Jurkat, Clone E6-1 (cell line): ENCODE results near the gene PMEPA1.
A peak's percentile ranks its signal among the peaks of the same experiment; 100 is the strongest.

Source experiments
- DNase-seq: peaks from one replicate; pipeline ENCODE4 v3.0.0-alpha.2; 2011; ENCODE audit warnings: low read depth, low spot score
- H3K4me3 ChIP-seq: 2 replicates; pipeline ENCODE4 v1.5.1; 2011; ENCODE audit warnings: mild to moderate bottlenecking, low read length, control low read depth, moderate library complexity

Gene PMEPA1

DNA sequence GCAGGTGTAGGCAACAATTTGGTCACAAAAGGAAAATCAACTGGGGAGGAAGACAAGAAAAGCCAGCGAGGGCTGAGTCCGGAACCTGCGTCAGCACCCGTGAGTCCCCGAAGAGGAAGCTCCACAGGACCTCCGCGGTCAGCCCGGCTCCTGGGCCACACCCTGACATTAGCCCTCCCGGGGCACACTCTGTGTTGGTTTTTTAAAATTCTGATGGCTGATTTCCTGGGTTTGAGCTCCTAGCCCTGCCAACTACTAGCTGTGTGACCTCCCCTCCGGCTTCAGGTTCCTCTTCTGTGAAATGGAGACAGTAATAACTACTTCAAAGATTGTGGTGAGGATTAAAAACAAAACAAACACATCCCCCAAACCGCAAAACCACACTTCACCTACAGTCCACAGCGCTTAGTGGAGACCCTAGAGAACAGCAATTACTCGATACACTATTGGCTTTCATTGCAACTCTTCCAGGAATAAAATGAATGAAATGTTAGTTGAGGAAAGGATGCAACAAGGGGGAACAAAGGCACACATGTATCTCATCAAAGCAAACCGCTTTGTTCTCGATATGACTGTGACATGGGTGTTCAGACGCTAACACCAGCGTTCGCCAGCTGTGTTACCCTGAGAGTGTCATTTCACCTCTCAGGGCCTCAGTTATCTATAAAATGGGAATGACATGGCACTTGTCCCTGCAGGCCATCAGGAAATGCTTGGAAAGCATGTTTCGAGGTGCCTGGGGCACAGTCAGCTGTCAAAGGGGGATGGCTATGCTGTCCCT lies 90.6 kb downstream of the PMEPA1 start:
- peak; percentile 89 for DNase-seq
- H3K4me3 ChIP-seq: peak overlapping the region; percentile 1; the same call in 1 of the 2 replicates

DNA sequence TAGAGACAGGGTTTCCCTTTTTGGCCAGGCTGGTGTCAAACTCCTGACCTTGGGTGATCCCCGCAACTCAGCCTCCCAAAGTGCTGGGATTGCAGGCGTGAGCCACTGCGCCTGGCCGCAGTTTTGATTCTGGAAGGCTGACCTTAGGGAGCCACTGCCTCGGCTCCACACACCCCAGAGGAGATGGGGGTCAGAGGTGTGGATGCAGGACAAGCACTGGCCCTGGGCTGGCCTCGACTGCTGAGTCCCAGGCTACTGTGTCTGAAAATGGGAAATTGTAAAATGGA lies 91.1 kb downstream of the PMEPA1 start:
- 0 out of 2 replicates have a peak overlapping the region, but pooled peaks have one; percentile 1 for H3K4me3 ChIP-seq
- DNase-seq: no peak

DNA sequence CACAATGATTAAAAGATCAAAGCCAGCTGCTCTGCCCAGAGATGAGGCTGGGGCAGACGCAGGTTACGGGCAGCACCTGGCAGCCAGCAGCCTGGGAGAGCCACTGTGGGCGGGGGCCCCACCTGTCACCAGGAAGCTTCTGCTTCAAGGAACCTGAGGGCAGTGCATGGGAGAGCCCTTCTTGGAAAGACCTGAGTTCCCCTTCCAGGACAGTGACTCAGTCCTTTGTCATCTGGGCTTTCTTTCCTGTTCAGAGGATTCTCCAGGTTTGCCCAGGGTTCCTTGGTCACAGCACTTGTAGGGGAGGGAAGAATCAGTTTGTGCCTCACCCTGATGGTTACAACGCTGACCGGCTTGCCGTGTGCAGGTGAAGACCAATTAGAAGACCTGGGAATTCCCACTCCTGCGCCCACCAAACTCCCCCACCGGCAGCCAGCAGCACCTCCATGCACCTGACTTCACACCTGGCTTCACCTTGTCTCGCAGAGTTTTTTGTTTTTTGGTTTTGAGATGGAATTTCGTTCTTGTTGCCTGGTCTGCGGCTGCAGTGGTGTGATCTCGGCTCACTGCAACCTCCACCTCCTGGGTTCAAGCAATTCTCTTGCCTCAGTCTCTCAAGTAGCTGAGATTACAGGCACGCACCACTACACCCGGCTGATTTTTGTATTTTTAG lies 91.6 kb downstream of the PMEPA1 start:
- H3K4me3 ChIP-seq: no peak overlapping the region
- DNase-seq: no peak

DNA sequence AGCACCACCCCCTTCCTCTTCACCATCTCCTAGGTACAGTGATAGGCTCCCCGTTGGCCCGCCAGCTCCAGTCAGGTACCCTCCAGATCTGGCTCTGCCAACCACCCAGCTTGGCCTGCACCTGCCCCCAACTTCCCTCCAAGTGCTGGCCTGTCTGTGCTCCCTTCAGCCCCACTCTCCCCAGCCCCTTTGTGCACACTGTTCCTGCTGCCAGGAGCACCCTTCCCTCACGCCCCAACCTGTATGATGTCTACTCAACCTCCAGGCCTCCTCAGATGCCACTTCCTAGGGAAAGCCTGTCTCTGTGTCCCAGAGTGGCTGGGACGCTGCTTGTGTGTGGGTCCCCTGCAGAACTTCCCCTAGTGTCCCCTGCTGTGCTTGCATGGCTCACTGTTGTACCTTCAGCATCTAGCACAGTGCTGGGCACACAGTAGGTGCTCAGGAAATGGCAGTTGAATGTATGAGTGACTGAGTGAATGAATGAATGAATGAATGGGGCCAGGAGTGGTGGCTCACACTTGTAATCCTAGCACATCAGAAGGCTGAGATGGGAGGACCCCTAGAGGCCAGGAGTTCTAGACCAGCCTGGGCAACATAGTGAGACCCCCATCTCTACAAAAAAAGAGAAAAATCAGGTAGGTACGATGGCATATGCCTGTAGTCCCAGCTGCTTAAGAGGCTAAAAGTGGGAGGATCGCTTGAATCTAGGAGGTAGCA lies 92.6 kb downstream of the PMEPA1 start:
- no peak overlapping the region for H3K4me3 ChIP-seq

DNA sequence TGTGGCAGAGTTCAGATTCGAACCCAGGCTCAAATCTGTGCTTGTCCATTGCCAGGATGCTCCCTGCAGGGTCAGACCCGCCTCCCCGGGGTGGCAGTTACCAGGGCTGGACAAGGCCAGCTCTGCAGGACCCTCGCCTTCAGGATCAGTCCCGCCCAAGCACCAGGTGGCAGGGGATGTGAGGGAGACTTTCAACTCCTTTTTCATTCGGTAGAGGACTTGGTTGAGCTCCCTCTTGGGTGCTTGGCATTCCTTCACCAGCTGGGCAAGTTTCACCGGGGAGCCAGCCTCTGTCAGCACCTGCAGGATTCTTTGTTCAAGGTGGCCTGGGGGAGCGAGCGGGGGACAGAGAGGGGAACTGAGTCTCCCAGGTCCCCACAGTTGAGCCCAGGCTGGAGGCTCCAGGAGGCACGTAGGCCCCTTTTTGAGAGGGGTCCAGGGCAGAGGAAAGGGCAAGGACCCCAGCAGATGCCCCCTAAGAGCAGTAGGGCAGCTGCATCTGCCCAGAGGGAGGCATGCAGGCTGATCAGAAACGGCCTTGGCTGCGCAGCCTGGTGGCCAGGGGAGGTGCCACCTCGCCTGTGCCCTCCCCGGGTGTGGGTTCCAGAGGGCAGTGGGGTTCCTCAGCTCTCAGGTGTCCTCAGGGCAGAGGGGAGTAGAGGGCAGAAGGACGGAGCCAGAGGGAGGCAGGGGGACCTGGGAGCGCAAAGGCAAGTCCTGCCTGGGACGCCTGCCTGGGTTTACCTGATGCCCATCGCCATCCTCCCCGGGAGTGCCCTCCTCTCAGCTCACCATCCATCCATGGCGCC lies 93.5 kb downstream of the PMEPA1 start:
- no peak overlapping the region for H3K4me3 ChIP-seq
- DNase-seq: no peak

More for the DNA sequence above, 92.6 kb downstream of the PMEPA1 start:
- DNase-seq: no peak

DNA sequence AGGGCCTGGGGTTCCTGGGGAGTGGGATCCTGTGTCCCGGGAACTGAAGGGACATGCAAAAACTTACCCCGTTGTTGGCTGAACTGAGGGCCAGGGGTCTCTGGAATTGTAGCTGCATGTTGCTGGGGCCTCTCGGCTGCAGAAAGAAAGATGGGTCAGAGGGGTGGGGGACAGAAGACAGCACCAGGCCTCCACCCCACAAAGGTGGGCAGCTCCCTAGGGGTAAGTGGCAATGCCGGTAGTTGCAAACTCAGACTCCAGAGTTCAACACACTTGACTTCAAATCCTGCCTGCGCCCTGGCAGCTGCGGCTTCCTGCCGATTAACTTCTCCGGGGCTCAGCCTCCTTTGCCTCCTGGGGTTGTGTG lies 94.4 kb downstream of the PMEPA1 start:
- DNase-seq: no peak

DNA sequence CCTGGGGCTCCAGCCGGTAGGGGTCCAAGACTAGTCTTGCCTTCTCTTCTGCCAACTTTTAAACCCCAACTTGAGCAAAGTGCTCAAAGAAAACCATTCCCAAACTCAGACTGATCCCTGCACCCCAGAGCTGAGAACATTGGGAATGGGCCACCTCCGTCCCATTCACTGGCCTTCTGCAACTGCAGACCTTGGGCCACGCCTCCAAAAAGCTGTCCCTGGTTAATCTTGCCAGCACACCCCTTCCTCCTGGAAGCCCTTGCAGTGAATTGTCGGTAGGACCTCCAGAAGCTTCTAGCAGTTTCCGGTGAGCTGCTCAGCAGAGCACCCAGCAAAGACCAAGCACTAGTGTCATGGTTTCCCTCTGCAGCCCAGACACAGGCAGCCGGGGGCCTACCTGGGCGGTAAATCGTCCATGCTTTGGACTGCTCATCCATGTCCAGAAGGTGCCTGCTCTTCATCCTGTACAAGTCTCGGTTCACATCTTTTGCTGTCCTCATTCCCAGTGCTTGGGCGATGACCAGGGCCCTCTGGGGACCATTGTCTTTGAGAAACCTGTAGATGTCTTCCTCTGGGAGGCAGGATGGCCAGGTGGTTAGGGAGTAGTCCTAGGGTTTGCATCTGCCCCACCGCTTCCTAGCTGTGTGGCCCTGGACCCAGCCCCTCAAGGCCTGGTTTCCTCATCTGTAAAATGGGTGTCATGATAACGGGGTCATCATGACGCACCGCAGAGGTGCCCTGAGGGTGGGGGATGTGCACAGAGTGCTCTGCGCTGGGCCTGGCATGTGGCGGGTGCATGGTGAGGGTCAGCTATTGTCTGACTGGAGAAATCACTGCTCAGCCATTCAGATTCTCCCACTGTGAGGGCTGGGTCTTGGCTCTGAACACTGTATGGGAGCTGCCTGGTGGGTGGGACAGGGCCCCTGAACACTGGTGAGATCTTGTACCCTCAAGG lies 95.0 kb downstream of the PMEPA1 start:
- no peak overlapping the region for H3K4me3 ChIP-seq
- DNase-seq: no peak

More for the DNA sequence above, 94.4 kb downstream of the PMEPA1 start:
- no peak overlapping the region for H3K4me3 ChIP-seq

DNA sequence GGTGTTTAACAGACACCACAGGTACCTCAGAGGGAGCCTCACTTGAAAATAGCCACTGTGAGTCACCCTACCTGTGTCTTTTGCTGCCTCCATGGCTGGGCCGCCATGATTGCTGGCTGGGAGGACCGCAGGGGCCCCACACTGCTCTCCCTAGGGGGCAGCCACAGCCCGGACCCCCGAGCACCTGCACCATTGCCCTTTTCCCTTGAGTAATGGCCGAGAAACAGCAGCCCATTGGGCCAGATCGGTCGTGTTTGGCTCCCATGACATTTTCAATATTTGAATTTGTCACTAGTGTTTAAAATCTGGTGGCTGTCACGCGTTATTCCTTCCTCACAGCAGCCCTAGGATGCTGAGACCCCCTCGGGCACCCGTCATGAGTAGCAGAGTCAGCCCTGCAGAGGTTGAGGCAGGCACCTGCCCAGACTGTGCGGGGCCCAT lies 96.3 kb downstream of the PMEPA1 start:
- DNase-seq: no peak
- H3K4me3 ChIP-seq: no peak overlapping the region

DNA sequence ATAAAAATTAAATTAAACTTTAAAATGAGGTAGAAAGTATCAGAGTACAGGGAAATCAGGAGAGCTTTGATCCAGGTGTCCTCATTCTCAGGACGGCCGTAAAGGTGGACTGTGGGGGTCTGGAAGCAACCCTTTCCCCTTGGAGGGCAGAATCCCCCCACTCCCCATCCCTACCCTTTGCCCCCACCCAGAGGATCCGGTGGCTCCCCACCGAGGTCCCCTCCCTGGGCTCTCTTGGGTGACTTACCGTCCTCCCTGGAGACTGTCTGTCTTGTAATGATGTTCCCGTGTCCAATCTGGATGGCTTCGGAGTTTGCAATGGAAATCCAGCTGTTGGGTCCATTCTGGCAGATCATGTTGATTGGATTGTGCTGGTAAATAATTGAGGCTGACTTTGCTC lies 96.9 kb downstream of the PMEPA1 start:
- no peak overlapping the region for H3K4me3 ChIP-seq
- DNase-seq: no peak

DNA sequence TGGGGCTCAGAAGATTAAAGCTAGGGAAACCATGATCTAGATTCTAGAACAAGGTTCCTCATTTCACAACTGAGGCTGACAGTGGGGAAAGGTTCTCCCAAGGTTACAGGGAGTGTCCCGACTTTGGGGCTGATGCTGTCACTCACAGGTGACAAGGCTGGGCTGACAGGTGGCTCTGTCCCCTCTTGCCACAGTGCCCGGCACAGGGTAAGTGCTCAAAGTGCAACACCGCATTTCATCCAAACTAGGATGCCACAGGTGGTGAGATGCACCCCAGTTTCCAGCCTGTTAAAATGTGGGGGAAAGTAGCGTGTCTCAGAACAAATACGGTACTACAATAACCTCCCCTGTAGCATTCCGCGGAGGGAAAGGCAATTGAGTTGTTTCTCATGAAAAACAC lies 97.4 kb downstream of the PMEPA1 start:
- H3K4me3 ChIP-seq: no peak overlapping the region
- DNase-seq: no peak

DNA sequence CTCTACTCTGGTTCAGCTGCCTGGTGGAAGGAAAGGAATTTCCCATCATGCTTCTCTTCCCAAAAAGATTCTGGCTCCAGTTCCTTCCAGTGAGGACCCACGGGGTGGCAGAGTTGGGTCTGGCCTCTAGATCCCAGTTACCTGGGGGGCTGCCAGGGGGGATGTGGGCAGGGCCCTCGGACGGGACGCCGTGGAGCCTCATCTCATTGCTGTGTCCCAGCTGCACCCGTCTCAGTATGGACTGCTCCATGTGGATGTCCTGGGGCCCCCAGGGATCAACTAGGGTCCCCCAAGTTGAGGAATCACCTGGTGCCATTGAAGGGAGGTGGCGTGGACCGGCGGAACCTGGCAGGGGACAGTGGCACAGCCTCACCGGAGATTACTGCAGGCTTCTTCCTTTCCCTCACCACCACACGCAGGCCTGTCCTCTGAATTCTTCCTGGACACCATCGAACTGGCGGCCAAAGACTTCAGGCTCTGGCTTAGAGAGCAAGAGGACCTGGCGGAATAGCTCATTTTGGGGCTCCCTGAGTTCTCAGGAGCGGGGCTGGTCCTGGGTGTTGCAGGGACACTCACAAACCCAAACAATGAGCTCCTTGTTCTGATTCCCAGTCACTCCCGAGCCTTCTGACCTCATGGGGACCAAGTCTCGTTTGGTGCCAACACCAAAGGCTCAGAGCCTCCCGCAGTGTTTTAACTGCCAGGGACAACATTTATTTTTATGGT lies 98.1 kb downstream of the PMEPA1 start:
- no peak for DNase-seq
- no peak overlapping the region for H3K4me3 ChIP-seq

DNA sequence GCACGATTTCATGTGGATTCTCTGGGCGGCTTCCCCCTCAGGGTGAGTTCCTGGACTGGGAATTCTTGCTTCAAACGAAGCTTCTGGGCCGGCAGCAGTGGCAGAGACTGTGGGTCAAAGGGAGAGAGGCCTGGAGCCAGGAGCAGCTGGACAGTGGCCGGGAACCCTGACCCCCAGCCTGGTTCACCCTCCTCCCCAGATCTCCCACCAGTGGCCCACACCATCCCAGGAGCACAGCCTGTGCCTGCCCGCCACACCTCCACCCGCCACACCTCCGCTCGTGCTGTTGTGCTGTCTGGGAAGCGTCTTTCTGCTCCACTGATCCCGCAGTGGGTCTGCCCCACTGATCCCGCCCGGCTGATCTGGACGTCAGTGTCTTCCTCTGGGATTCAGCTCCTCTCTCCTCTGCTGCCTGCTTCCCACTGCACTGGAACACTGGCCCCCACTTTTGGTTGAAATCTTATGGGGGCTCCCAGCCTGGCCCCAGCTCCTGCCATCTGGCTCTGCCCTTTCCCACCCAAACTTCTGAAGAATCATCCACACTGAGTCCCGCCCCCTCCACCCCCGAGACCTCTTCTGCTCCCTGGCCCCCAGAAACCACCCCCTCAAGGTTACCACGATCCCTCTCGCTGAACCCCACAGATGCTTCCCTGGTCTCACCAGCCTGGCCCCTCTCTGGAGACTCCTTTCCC lies 99.4 kb downstream of the PMEPA1 start:
- DNase-seq: no peak
- H3K4me3 ChIP-seq: no peak overlapping the region

DNA sequence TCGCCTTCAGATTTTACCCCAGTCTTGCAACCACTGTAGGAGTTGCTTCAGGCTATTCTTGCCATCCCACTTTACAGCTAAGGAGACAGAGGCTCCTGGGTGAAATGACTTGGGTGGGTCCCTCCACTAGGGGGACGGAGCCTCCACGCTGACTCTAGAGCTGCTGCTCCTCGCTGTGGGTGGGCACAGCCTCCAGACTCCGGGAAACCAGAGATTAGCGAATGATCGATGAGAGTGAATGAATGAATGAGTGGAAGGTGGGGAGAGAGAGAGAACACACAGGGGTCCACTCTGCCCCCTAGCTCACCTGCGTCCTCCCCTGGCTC lies 100.0 kb downstream of the PMEPA1 start:
- H3K4me3 ChIP-seq: no peak overlapping the region
- DNase-seq: no peak

DNA sequence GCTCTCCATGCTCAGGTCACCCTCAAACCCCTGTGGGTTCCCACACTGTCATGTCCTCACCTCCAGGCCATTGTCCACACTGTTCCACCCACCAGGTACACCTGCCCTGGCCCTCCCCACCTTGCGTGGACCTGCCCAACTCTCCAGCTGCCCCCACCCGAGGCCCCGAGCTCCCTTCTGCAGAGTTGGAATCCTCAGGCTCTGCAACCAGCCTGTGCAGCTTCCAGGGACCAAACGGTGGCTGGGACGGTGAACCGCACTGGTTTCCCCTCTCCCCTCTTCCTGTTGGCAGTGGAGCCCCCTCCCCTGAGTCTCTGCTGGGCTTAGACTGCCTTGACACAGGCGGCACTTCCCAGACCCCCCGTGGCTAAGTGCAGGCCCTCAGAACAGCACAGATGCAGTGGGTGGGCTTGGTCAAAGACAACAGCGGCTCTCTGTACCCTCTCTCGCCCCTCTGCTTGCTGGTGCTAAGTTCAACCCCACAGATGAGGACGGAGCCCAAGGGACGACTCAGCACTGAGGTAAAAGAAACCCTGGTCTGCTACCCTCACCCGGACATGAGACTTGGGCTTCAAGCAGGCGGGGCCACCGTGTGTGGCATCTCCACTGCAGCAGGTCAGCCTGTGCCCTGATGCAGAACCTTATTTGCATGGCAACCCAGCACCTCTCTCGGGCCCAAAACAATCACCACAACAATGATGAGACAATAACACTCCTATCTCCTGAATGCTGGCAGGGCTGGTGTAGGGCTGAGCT lies 100.6 kb downstream of the PMEPA1 start:
- no peak for DNase-seq
- H3K4me3 ChIP-seq: no peak overlapping the region

DNA sequence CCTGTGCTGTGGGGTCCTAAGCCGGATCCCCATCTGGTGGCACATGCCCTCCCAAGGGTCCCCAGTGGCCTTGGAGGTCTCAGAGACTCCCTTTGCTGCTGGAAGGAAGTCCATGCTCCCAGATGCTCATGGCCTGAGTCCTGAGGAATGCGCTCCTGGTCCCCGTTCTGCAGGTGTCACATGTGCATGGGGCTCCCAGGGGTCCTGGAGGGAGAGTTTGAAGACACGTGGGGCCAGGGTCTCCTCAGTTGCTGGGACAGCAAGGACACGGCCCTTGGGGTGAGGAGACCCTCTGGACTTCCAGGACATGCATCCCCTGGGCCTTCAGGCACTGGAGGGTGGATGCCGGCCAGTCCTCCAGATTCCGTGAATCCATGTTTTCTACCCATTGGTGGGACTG lies 101.3 kb downstream of the PMEPA1 start:
- no peak overlapping the region for H3K4me3 ChIP-seq
- no peak for DNase-seq

DNA sequence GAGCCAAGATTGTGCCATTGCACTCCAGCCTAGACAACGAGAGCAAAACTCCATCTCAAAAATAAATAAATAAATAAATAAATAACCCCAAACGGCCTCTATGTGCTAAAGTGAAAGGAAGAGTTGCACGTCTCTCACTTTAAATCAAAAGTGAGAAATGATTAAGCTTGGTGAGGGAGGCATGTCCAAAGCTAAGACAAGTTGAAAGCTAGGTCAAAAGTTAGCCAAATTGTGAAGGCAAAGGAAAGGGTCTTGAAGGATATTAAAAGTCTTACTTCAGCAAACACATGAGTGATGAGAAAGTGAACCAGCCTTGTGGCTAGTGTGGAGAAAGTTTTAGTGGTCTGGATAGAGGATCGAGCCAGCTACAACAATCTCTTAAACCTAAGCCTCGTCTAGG lies 103.9 kb downstream of the PMEPA1 start:
- no peak for DNase-seq

DNA sequence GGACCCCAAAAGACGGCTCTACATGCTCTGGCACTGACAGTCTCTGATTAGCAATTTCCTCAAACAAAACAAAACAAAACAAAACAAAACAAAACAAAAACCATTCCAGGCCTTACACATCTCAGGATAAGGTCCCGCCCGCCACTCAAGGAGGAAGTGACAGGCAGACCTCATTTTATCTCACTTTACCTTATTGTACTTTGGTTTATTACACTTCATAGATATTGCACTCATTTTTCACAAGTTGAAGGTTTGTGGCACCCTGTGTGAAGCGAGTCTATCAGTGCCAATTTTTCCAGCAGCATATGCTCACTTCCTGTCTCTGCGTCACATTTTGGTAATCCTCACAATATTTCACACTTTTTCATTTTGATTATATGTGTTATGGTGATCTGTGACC lies 104.8 kb downstream of the PMEPA1 start:
- no peak for DNase-seq
- H3K4me3 ChIP-seq: no peak overlapping the region

More for the DNA sequence above, 103.9 kb downstream of the PMEPA1 start:
- H3K4me3 ChIP-seq: no peak overlapping the region
